ENCODE results near the gene FADS1.

FADS1 gene

DNA sequence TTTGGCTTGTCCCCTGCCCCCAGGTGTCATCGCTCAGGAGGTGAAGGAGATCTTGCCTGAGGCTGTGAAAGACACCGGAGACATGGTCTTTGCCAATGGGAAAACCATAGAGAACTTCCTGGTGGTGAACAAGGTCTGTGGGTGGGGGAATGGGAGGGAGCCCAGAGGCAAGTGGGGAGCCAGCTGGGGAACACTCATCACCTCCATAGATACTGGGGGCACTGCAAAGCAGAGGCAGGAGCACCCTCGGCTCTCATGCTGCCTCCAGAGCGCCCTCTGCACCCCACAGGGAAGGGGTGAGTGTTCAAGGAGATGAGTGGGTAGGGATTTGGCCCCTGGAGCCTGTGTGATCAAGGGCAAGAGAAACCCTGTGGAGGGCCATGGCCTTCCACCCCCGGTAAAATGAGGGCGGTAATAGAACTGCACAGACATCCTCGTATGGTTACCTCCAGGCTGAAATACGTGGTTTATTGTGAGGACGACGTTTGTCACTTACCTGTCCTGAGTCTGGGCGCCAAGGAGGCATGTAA, 38.4 kb downstream of the FADS1 start:
- no peak for DNase-seq (ENCODE audit: low read depth)
- no peak for TF ChIP-seq CTCF (IDR thresholded peaks at IDR 0.05; ENCODE audit: low read depth, low read length, missing control alignments)
- in situ Hi-C loops (cut with HindIII; ENCODE audit: low sequenced_read_pairs): no loop called here
- H3K4me3 ChIP-seq (ENCODE audit: low read depth, low read length): no peak overlapping the region

DNA sequence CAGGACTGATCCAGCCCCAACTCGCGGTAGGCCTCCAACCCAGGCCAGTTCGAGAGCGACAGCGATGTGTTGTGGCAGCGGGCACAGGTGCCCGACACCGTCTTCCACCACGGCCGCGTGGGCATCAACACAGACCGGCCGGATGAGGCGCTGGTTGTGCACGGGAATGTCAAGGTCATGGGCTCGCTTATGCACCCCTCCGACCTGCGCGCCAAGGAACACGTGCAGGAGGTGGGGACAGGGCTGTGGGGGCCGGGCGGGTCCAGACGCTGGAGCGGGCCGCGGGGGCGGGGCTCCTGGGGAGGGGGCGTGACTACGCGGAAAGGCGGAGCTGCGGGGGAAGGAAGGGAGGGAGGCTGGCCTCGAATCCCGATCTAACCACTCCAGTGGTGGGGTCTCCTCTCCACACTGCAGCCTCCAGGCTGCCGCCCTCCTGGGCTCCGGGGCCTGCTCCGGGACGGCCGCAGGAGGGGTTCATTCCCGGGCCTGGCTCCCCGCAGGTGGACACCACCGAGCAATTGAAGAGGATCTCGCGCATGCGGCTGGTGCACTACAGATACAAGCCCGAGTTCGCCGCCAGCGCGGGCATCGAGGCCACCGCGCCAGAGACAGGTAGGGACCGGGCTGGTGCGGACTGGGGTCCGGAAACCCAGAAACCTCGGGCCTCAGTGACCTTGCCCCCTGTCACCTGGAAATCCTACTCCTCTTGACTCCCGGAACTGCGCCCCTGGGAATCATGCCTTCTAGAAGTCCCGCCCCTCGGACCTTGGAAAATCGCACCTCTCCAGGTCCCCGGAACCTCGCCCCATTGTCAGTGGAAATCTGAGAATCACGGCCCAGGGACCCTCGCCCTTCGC, 39.3 kb downstream of the FADS1 start:
- DNase-seq (ENCODE audit: low read depth): no peak
- H3K4me3 ChIP-seq (ENCODE audit: low read depth, low read length): peak overlapping the region; percentile 23

GRCh38 chr11:61776561-61777075, 40.2 kb downstream of the FADS1 start:
- DNase-seq (ENCODE audit: low read depth): no peak
- in situ Hi-C loops (cut with HindIII; ENCODE audit: low sequenced_read_pairs): no loop called here
- no peak overlapping the region for H3K4me3 ChIP-seq (ENCODE audit: low read depth, low read length)
- peak; percentile 87 for TF ChIP-seq CTCF (IDR thresholded peaks at IDR 0.05; ENCODE audit: low read depth, low read length, missing control alignments)

More for the DNA sequence above, 39.3 kb downstream of the FADS1 start:
- TF ChIP-seq CTCF (IDR thresholded peaks at IDR 0.05; ENCODE audit: low read depth, low read length, missing control alignments): no peak
- in situ Hi-C loops (cut with HindIII; ENCODE audit: low sequenced_read_pairs): no loop called here

DNA sequence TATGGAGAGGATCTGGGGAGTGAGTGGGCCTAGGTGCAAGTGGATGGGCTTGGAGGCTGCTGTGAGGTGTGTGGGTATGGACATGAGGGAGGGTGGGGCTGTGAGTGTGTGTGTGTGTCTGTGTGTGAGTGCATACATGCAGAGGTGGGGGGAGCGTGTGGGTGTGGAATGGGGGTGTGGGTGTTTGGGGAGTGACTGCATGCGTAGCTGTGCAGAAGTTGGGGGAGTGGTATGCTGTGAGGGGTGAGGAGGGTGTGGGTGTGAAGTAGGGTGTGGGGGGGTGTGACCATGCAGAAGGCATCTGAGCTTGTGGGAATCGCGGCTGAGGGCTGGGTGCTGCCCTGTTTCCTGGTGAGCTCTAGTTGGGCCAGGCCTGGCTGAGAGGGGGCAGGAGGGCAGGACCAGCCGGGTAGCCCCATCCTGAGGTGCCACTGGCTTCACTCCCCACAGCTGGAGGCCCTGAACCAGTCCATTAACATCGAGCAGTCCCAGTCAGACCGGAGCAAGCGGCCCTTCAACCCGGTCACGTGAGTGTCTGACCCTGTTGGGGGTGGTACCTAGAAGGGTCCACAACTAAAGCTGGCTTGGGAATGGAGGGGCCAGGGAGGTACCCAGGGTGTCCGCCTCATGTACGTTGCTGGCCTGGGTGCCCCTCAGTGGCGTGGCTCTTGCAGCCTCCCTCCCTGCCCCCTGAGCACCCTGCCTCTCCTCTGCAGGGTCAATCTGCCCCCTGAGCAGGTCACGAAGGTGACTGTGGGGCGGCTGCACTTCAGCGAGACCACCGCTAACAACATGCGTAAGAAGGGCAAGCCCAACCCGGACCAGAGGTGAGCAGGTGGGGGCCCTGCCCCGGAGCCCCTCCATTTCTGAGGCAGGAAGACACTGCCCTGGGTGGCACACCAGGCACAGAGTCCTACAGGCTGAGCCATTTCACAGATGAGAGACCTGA, 40.9 kb downstream of the FADS1 start:
- DNase-seq (ENCODE audit: low read depth): no peak
- no peak for TF ChIP-seq CTCF (IDR thresholded peaks at IDR 0.05; ENCODE audit: low read depth, low read length, missing control alignments)
- H3K4me3 ChIP-seq (ENCODE audit: low read depth, low read length): no peak overlapping the region
- in situ Hi-C loops (cut with HindIII; ENCODE audit: low sequenced_read_pairs): no loop called here

DNA sequence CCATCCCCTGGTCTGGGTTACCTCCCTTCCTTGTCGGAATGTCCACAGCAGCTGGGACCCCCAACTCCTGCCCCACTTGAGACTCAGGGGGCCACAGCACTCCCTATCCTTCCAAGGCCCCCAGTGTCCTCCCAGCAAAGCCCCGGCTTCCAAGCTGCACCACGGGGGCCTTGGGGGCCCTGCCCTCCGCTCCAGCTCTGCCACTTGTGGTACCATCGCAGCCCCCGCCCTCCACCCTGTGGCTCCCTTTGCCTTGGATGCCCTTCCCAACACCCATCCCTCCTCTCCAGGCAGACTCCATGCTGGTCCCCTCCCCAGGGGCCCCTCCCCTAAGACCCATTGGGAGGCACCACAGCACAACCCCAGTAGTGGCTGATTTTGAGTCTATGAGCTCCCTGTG, 41.7 kb downstream of the FADS1 start:
- DNase-seq (ENCODE audit: low read depth): no peak
- no peak overlapping the region for H3K4me3 ChIP-seq (ENCODE audit: low read depth, low read length)
- in situ Hi-C loops (cut with HindIII; ENCODE audit: low sequenced_read_pairs): no loop called here
- TF ChIP-seq CTCF (IDR thresholded peaks at IDR 0.05; ENCODE audit: low read depth, low read length, missing control alignments): no peak

GRCh38 chr11:61774411-61774810, 42.4 kb downstream of the FADS1 start:
- no peak for TF ChIP-seq CTCF (IDR thresholded peaks at IDR 0.05; ENCODE audit: low read depth, low read length, missing control alignments)
- no peak overlapping the region for H3K4me3 ChIP-seq (ENCODE audit: low read depth, low read length)
- DNase-seq (ENCODE audit: low read depth): no peak
- in situ Hi-C loops (cut with HindIII; ENCODE audit: low sequenced_read_pairs): no loop called here
